Lower lobe of right lung (tissue), 1 donor: ENCODE measurements around the gene SPATA21. TPM values are rescaled to one million over a fixed set of nuclear protein-coding genes. Genes with fewer than 3 reads are reported as not detected.

Experiments used
- total RNA-seq: library from RNA; stranded (reverse); fragmentation: NEBNext Ultra II Directional; extraction: Animal tissue kit (Norgen Biotek cat#: 25700); gene quantifications from one replicate; pipeline ENCODE4 v1.2.1, GENCODE V29; 2021
- donor health status: DM: no; HTN: yes; CAD: no; lungs with severe emphysema.

Gene SPATA21
- total RNA-seq, 1 donor from 2014 or later, result not detected

Other genes with a start within 250 kb of the SPATA21 start
- gene ARHGEF19, start 224.8 kb downstream of the SPATA21 start, total RNA-seq, result 15.6 TPM
- gene CPLANE2, start 200.2 kb downstream of the SPATA21 start, total RNA-seq, result 9.1 TPM
- gene FBXO42, start 84.9 kb downstream of the SPATA21 start, total RNA-seq, result 21.5 TPM
- 111 TPM for gene SZRD1, start 70.2 kb downstream of the SPATA21 start, total RNA-seq
- 97.7 TPM for gene NECAP2, start 3.3 kb upstream of the SPATA21 start, total RNA-seq
- gene RNU1-1, start 76.9 kb upstream of the SPATA21 start, total RNA-seq, result 6,803 TPM
- 35.3 TPM for gene NBPF1, start 176.1 kb upstream of the SPATA21 start, total RNA-seq
- 6,803 TPM for gene RNU1-3, start 229.5 kb upstream of the SPATA21 start, total RNA-seq